HUDEP-2 (cell line): ENCODE data around the gene OR4L1.
"Not testable (repeated sequence)": the region's sequence is repeated elsewhere in the genome, so short reads cannot be mapped to it uniquely, and the experiment has no call there.

Experiments
- DNase-seq, 76 experiments: peaks; one replicate each; lab custom pipeline; 2025; ENCODE audit not compliant: unreplicated experiment in 76 of 76; lab: John Stamatoyannopoulos, UW

Gene OR4L1, protein sequence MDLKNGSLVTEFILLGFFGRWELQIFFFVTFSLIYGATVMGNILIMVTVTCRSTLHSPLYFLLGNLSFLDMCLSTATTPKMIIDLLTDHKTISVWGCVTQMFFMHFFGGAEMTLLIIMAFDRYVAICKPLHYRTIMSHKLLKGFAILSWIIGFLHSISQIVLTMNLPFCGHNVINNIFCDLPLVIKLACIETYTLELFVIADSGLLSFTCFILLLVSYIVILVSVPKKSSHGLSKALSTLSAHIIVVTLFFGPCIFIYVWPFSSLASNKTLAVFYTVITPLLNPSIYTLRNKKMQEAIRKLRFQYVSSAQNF

DNA sequence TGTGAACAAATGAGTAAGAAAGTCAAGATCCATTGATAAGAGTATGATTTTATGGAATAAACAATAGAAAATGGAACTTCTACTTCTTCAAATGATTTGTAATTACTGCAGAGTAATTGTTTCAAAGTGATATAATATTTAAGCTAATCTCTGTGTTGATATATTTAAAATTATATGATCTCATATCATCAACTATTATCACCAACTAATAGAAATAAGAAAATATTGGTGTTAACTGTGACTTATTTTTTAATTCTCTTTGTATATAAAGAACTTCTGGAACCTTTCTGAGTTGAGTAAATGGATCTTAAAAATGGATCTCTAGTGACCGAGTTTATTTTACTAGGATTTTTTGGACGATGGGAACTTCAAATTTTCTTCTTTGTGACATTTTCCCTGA, at the start of gene OR4L1:
OR4L1 (plus strand) TSS at position 301 of the 400 bp plus-strand sequence; CDS start at position 301, 0 bp downstream.
- no peak for DNase-seq

DNA sequence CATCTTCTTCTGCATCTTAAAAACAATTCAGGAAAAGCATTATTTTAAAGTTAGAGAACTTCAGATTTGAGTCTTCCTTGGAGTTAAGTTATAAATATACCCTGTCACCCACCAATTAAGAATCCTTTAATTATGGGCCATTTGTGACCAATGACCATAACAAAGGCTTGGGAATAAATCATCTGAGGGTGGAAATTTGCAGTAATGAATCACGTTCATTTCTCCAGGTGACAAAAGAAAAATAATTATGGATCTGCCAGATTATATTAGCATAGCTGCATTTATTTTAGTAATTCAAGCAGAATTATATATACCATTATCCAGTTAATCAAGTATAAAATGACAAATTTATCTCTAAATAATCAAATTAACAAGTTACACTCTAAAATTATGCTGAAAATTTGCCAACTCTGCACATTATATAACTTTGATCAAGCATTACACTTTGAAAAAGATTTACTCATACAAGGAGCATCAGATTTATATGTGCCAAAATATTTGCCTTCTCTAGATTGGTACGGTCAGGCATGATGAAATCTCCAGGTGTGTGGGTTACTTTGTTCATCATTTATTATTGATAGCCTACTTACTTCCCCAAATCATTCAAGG, 40.5 kb upstream of the OR4L1 start, which contains the start of gene OR4K14:
OR4K14 (minus strand) TSS at position 51 of the 609 bp plus-strand sequence. CDS start 4,114 bp downstream, outside the sequence.
- DNase-seq: no peak

DNA sequence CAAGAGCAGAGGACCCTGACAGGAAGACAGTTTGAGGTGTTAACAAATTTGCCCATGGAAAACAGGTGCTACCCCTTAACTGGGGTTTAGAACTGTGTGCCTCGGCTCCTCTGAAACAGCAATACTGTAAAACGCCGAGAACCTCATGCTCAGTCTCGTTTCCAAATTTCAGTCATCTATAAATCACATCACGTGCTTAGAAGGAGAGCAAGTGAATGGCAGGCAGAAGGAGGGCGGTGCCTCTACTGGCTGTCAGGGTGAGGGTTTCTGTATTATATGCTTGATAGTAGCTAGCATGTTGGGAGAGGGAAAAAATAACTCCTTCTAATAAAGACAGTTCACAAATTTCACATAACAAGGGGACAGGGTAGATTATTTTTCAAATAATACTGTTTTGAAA, 28.8 kb upstream of the OR4L1 start:
- DNase-seq: no peak

DNA sequence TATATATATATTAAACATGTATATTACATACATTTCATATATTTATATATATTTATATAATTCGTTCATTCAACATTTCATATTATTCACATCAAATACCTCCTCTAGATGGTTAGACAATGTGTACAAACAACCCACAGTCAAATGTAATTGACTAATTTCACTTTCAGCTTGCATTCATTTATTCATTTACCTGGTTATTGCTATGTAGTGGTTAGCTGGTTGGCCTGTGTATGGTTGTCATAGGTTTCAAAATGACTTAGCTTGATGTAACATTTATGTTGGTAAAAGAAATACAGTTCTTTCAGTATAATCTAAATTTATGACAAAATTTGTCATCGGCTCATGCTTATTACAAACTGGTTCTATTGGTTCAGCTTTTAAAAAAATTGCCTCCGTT, 24.4 kb upstream of the OR4L1 start:
- DNase-seq: no peak

- no peak for DNase-seq
These were observed 23.9 kb upstream of the OR4L1 start, which contains the start of gene OR4K13 for GRCh38 chr14:20035938-20036337. OR4K13 (minus strand) TSS chr14:20036038; CDS start chr14:20034758, 1,280 bp downstream.

DNA sequence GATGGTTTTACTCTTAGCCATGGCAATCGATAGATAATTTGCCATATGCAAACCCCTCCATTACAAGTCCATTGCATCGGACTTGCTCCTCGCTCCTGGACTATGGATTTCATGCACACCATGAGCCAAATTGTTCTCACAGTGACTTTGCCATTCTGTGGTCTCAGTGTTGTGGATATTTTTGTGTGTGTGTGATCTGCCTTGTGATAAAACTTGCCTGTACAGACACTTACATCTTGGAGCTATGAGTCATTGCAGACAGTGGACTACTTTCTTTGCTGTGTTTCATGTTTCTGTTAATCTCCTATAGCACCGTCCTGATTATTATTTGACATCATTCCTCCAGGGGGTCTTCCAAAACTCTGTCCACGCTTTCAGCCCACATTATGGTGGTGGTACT, 15.6 kb upstream of the OR4L1 start:
- no peak for DNase-seq

DNA sequence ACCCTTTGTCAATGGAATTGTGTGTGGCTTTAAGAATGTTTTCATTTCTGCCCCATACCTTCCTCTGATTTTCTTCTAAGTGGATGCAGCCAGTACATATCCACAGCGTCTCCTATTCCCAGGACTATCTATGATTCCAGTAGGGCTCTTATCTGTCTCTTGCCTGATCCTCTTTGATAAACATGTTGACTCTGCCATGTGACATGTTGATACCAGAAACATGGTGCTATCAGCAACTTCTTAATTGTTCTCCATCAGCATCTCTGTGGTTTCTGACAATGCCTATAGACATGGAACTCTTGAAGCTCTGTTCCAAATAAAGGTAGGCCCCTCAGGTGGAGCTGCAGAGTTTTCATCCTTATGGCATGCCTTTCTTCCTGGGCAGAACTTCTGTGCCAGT, 11.6 kb upstream of the OR4L1 start:
- no peak for DNase-seq

DNA sequence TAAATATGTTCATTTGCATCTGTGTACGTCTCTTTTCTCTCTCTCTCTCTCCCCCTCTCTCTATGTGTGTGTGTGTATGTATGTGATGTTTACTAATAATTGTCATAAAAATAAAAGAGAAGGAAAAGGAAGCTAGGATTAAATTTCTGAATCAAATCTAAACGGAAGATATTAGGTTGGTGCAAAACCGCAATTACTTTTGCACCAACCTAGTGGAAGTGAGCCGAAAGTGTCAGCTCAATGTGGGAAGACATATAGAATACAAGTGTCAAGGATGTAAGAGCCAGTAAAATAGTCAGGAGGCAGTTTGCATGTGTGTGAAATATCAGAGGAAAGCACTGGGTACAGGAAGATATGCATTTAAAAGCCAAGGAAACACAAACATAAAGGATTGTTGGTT, 32.2 kb downstream of the OR4L1 start:
- DNase-seq: no peak

GRCh38 chr14:20093442-20093841, 33.6 kb downstream of the OR4L1 start:
- no peak for DNase-seq

GRCh38 chr14:20098926-20099770, 39.3 kb downstream of the OR4L1 start:
- not testable (repeated sequence) for DNase-seq

- DNase-seq: no peak
These were observed 50.6 kb downstream of the OR4L1 start, which contains the start of gene OR4K17 for GRCh38 chr14:20110438-20110837. OR4K17 (plus strand) TSS chr14:20110739; CDS start chr14:20117500, 6,761 bp downstream.
